MV-4-11 (cell line): Measurements from ENCODE around the gene OR8G5.

Experiments
- DNase-seq: peaks from one replicate; lab custom pipeline; 2025; lab: John Stamatoyannopoulos, UW

The OR8G5 gene

DNA sequence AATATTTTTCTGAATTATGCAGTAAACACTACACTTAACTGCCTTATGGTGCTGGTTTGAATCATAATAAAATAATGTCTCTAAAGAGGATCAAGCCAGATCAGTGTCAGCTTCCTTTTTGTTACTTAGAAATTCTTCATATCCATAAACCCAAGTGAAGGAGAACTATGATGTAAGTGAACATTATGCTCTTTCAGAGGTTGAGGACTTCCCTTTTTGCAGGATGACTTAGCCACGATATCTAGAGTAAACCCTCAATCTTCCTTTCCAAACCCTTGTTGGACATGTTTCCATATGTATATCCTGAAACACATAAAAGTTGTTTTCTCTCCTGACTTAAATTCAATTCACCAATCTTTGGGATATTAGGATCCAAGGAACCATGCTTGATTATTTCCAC, 38.5 kb downstream of the OR8G5 start:
- DNase-seq, result peak; percentile 86

DNA sequence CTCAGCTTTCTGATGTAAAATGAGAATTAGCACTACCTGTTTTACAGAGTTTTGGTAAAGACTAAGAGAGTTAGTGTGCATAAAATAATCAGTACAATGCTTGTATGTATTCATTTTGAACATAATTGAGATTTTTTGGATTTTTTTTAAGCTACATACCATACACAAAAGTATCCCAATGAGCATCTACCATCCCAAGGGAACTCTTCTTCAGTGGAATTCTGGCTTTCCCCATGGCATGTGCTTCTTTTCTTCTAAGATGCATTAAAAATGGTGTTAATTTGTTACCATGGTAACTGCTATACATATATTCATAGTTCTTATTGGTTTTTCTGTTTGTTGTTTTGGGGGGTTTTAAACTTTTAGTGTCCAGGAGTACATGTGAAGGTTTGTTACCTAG, 39.8 kb downstream of the OR8G5 start:
- no peak for DNase-seq

DNA sequence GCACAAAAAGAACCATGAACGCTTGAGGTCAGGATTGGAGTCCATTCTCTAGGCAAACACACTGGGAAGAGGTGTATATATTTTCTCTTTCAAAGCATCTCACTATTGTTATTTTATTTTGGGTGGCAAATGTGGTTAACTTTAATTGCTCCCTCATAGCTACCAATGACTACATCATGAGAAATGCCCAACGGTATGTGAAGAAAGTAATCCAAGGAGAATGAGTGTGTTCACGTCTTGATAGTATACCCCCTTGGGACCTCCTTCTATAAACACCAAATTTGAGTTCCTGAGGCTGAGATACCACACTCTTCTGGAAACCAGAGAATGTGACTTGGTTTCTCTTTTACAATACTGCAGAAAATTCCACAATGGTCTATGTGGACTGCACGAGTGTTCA, 41.7 kb downstream of the OR8G5 start:
- DNase-seq, result no peak

DNA sequence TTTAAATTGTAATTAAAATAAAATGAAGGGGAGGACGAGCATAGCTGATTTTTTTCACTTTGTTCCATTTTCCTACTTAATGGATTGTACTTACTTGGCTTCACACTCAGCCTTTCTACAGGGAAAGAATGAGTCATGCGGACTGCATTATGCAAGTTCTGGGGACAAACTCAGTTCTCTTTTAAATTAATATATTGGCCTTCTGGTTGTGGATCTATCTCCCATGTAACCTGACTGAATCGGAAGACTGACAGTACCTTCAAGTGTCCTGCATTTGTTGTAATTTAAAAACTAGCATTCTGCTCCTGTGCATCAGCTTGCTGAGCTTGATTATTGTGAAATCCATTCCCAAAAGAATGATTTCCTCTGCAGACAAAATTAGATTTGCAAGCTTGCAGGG, 45.4 kb downstream of the OR8G5 start:
- peak; percentile 68 for DNase-seq

DNA sequence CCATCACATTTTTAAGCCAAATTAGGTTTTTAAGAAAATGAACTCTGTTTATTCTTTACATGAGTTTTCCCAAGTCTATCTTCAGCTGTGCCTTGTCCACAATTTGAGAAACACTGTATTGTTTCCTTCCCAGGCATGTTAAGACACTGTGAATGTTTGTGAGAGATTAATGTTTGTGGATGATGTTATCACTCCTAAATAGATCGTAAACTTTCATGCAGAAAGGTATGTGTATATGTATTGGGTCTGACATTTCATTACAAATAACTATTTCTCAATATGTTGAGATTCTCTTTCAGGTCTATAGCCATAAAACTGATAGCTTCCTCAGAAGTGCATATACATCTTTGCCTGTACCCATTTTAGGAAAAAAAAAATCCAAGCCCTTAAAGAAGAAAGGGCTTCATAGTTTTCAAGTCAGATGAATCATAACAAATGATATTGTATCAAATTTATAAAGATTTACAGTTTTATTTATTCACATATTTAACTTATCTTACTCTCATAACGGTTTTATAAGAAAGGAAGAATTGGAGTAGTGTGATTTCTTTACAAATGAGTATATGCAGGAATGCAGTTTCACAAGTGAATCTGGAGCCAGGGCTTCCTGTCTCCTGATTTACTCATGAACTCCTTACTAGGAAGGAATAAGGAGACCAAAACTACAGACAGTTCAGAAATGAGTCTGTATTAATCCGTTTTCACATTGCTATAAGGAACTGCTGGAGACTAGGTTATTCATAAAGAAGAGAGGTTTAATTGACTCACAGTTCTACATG, 46.4 kb downstream of the OR8G5 start:
- DNase-seq, result no peak

DNA sequence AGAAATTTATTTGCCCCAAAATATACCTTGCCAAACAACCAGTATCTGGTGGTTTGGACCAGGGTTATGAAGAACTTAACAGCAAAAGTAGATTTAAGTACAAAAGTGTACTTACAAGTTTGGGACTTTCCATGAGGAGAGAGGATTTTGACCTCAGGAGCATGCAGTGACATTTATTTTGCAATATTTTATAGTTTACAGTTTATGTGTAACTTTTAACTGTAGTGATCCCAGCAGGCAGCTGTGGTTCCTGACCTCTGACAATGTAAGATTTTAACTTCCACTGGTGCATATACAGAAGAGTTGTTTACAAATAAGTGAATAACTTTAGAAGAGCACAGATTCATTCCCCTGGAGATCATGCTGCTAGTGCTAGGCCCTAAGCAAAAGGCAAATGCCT, 50.9 kb downstream of the OR8G5 start:
- no peak for DNase-seq

DNA sequence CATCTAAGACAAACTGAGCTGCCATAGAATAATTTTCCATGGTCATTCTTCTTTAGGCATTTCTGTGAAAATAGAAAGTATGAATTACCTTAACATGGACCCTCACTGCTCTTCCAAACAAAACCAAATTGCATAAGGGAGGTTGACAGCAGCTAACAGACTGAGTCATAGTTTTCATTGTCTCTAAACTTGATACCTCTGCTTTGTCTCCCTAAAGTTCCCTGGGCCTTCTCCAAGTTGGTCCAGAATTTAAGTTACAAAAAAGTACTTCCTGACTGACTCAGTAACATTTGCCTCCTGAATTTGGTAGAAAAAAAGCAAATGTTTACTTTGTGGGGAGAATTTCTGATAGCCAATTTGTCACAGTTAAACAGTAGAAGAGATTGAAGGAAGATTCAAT, 54.5 kb downstream of the OR8G5 start:
- DNase-seq, result no peak

DNA sequence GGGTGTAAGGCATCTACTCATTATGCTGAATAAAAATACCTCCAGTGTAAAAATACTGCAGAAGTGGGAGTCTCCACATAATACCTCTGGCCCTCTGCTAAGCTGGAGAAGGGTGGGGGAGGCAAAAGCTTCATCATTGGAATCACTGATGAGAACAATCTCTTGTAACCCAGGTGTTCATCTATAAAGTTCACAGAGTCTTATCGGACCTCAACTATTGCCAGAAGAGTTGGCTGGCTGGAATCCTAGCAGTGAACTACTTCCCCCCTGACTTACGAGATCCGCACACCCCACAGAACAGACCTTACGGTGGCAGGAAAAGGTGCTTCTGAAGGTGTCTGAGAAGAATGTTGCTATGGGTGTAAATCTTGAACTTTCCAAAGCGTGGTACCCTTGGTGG, 55.1 kb downstream of the OR8G5 start:
- no peak for DNase-seq

DNA sequence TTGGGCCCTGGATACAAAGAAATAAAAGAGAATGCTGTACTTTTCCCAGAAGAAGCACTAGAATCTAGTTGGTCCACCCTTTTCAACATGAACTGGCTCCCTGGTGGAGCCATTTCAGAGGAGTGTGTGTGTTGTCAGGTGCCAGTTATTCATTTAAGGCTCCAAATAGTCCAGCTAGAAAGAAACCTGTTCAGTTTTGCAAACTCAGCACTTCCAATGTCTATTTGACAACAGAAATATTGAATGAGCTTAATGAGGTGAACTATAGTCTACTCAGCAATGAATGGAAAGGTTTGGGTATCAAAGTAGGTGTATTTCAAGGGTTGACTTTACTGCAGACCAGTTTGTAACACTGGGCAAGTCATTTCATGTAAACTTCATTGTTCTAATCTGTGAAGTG, 55.5 kb downstream of the OR8G5 start:
- no peak for DNase-seq

DNA sequence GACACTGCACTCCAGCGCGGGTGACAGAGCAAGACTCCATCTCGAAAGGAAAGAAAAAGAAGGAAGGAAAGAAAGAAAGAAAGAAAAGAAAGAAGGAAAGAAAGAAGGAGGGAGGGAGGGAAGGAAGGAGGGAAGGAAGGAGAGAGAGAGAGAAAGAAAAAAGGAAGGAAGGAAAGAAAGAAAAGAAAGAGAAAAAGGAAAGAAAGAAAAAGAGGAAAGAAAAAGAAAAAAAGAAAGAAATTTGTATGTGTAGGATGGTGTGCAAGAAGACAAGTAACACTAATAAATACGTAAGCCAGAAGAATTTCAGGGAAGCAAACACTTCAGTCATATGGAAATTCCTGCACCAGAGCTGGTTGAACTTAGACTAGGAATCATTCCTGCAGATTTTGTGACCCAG, 57.0 kb downstream of the OR8G5 start:
- DNase-seq, result no peak

DNA sequence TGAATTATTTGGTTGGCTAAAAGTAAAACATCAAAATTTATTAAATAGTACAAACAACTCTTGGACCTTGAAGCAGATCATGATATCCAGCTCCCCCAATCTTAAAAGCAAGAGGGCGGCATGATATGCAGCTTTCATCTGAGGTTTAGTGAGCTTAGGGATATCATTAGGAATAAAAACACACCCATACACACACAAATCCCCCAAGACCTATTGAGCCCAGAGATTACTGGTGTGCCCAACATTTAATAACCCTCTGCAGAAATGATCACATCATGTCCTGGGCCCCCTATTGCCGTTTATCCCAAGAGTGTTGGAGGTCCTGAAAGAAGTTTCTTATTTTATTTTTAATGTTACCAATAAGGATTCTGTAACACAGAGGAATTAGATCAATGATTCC, 57.7 kb downstream of the OR8G5 start, which contains the start of gene OR8D1:
Gene OR8D1 (minus strand): TSS at position 101 of the 400 bp plus-strand sequence. CDS start 3,183 bp downstream, outside the sequence.
- no peak for DNase-seq

DNA sequence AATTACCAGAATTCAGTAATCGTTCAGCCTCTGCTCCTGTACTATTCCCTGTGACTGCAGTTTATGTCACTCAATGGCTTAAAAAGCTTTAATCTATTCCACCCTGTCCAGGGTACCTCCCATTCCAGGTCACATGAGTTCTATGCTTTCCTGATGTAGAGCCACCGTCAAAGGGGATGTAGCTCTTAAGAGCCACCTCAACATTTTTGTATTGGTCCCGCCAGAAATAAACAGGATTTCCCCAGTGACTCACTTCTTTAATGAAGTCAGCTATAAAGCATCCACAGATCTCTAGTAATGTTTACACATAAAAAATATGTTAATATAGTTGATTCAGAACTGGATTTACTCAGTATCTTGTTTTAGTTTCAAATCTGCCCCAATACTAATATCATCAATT, 58.9 kb downstream of the OR8G5 start:
- DNase-seq, result no peak
